H7 (cell line): ENCODE results near the gene LYPD8. TPM values are rescaled to one million over a fixed set of nuclear protein-coding genes. Genes with fewer than 3 reads are reported as not detected.

Experiments used
- DNase-seq: peaks from one replicate; pipeline ENCODE4 v3.0.0; 2012
- H3K27me3 ChIP-seq: 2 replicates; pipeline ENCODE4 v1.6.0; 2011; ENCODE audit warnings: mild to moderate bottlenecking, low read length; ENCODE audit not compliant: control insufficient read depth, insufficient read depth
- H3K36me3 ChIP-seq: replicated peaks from 2 replicates; pipeline ENCODE4 v1.5.1; 2011; ENCODE audit warnings: low read length; ENCODE audit not compliant: control insufficient read depth, insufficient read depth
- H3K4me3 ChIP-seq: 2 replicates; pipeline ENCODE4 v1.5.1; 2011; ENCODE audit warnings: low read depth, mild to moderate bottlenecking, control low read depth, low read length, moderate library complexity; ENCODE audit not compliant: insufficient read depth
- total RNA-seq: library from RNA; depleted of rRNA; stranded (reverse); fragments of >200 nt; shearing (Covaris generic); gene quantifications from 2 replicates; pipeline ENCODE4 v1.2.3, GENCODE V29; 2014; rRNA removed

The LYPD8 gene
- total RNA-seq, 1 experiment from 2014 or later: not detected

- Histone ChIP-seq H3K27me3 (no peaks in the 10 kb centered on the region), H3K36me3 (no peaks in the 10 kb centered on the region), H3K4me3 (no peak overlapping the region)
- DNase-seq: no peak
Observed at GRCh38 chr1:248699099-248699498, 56.5 kb downstream of the LYPD8 start.

DNA sequence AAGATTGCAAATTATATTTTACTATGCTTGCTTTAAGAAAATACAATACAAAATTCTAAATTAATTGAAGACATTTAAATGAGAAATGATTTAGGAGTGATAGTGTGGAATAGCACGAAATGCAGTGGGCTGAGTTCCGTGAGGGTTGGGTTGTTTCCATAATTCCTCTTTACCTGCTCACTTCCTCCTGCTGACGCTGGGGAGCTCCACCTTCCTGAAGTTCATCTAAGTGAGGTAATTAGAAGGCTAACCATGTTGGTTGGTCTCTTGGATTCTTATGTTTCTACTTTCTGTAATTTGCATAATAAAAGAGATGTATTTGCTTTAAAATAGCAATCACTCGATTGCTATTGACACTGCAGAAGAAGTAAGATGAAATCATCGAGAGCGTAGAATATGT lies 57.7 kb downstream of the LYPD8 start:
- Histone ChIP-seq H3K27me3 (no peaks in the 10 kb centered on the region), H3K36me3 (no peaks in the 10 kb centered on the region), H3K4me3 (no peak overlapping the region)
- DNase-seq: no peak

DNA sequence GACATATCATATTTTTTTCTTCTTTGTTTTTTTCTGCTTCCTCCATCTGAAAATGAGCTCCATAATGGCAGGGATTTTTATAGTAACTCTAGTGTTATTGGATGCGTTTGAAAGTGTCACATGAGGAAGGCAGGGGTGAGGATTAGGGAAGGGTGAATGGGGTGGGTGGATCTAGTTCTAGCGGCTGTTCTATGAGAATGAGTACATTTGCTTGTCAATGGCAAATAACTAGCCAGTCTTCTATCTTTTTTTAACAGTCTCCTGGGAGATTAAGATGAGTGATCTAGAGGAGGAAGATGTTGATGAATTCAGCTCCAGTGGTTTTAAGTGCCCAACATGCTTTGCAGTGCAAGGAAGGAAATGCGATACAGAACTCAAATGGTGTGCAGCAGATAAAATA lies 58.8 kb downstream of the LYPD8 start:
- Histone ChIP-seq H3K27me3 (no peaks in the 10 kb centered on the region), H3K4me3 (no peak overlapping the region), H3K36me3 (no peaks in the 10 kb centered on the region)
- no peak for DNase-seq

GRCh38 chr1:248696261-248696660 lies 59.3 kb downstream of the LYPD8 start:
- H3K4me3 ChIP-seq: no peak overlapping the region
- H3K36me3 ChIP-seq: no peaks in the 10 kb centered on the region
- no peak for DNase-seq
- H3K27me3 ChIP-seq: no peaks in the 10 kb centered on the region

DNA sequence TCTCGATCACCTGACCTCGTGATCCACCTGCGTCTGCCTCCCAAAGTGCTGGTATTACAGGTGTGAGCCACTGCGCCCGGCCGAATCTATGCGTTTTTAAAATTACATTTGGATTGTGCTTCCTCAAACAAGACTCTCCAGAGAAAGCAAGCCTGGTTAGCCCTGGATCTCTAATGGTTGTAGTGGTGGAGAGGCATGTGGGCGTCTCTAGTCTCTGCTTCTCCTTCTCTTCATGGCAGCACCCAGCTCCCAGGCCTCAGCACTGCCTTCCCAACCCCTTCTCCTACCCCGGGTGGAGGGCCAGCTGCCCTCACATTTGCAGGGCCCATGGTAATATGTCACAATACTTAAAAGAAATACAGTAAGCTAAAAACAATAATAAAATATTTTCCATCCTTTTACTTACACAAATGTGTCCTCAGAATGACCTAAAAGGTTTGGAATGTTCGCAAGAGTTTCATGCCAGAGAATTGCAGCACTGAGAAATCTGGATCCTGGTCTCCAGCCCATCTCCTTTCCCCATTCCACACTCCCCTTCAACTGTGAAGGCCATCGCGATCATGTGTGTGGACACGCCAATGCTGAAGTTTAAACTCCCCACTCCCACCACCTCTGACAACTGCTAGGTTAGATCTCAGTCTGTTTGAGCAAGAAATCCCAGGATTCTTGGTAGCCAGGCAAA lies 60.0 kb downstream of the LYPD8 start:
- H3K36me3 ChIP-seq: no peaks in the 10 kb centered on the region
- no peaks in the 10 kb centered on the region for H3K27me3 ChIP-seq
- DNase-seq: no peak
- no peak overlapping the region for H3K4me3 ChIP-seq

GRCh38 chr1:248691567-248692155 lies 63.9 kb downstream of the LYPD8 start:
- Histone ChIP-seq H3K4me3 (no peak overlapping the region), H3K27me3 (no peaks in the 10 kb centered on the region), H3K36me3 (no peaks in the 10 kb centered on the region)
- peak; percentile 11 for DNase-seq

Other genes starting within 250 kb of the LYPD8 start
- not detected in 2 replicates for gene OR2G6, start 247.7 kb downstream of the LYPD8 start, total RNA-seq
- not detected in 2 replicates for gene OR2T29, start 193.0 kb downstream of the LYPD8 start, total RNA-seq
- gene OR2T34, start 181.0 kb downstream of the LYPD8 start, total RNA-seq: not detected in 2 replicates
- not detected in 2 replicates for gene OR2T10, start 158.1 kb downstream of the LYPD8 start, total RNA-seq
- not detected in 2 replicates for gene OR2T11, start 120.7 kb downstream of the LYPD8 start, total RNA-seq
- not detected in 2 replicates for gene OR2T35, start 110.5 kb downstream of the LYPD8 start, total RNA-seq
- gene OR2T27, start 100.2 kb downstream of the LYPD8 start, total RNA-seq: not detected in 2 replicates
- not detected in 2 replicates for gene OR14I1, start 53.0 kb downstream of the LYPD8 start, total RNA-seq
- 38.2 and 40.5 TPM in 2 replicates for gene SH3BP5L, start 70.2 kb upstream of the LYPD8 start, total RNA-seq
- 56.0 and 59.5 TPM in 2 replicates for gene ZNF672, start 82.5 kb upstream of the LYPD8 start, total RNA-seq
- gene ZNF692, start 103.3 kb upstream of the LYPD8 start, total RNA-seq: 64.2 and 91.9 TPM in 2 replicates
- 3.4 and 3.6 TPM in 2 replicates for gene PGBD2, start 150.5 kb upstream of the LYPD8 start, total RNA-seq